Measurements from ENCODE around the gene DCC.

DNA sequence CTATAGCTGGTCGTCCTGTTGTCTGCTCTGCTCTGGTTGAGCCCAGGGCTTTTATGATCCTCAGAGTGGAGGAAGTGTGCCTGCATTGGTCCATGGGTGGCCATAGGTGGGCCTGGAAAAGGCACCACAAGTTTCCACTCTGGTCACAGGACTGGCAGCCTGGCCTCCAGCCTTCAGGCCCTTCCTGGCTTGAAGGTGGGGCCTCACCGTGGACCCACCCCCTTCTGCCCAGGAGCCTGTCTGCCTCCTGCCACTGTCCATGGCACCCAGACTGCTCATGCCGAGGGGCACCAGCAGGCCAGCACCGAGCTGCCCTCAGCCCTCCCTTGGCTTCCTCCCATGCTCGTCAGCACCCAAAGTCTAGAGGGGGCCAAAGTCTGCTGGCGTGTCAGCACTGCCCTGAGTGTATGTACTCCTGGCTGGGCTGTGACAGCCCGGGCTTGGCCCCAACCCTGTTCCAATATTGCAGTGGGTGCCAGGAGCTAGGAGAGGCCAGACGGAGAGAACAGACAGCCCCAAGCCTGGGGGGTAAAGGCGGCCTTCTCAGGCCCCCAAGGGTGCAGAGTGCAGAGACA, 529.4 kb downstream of the DCC start:
- no peak for TF ChIP-seq POLR2A (IDR thresholded peaks at IDR 0.05)
- TF ChIP-seq, protein P1, sequence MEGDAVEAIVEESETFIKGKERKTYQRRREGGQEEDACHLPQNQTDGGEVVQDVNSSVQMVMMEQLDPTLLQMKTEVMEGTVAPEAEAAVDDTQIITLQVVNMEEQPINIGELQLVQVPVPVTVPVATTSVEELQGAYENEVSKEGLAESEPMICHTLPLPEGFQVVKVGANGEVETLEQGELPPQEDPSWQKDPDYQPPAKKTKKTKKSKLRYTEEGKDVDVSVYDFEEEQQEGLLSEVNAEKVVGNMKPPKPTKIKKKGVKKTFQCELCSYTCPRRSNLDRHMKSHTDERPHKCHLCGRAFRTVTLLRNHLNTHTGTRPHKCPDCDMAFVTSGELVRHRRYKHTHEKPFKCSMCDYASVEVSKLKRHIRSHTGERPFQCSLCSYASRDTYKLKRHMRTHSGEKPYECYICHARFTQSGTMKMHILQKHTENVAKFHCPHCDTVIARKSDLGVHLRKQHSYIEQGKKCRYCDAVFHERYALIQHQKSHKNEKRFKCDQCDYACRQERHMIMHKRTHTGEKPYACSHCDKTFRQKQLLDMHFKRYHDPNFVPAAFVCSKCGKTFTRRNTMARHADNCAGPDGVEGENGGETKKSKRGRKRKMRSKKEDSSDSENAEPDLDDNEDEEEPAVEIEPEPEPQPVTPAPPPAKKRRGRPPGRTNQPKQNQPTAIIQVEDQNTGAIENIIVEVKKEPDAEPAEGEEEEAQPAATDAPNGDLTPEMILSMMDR (IDR thresholded peaks at IDR 0.05) = no peak

Data from tibial nerve (tissue), 3 donors.